Stomach smooth muscle (tissue), 2 donors: ENCODE data around the gene ARL5C.
A peak's percentile ranks its signal among the peaks of the same experiment; 100 is the strongest.

Experiments used
- H3K27ac ChIP-seq: one replicate; pipeline ENCODE4 v1.7.0; 2013; ENCODE audit warnings: mild to moderate bottlenecking, low read length, inconsistent platforms
- H3K27me3 ChIP-seq, 2 donors: one replicate each; pipeline ENCODE4 v1.7.0; 2013; ENCODE audit warnings: low read length in 2 of 2; ENCODE audit not compliant: insufficient read depth in 2 of 2, control insufficient read depth in 1 of 2
- H3K36me3 ChIP-seq, 2 donors: one replicate each; pipeline ENCODE4 v1.7.0; 2013; ENCODE audit warnings: low read length in 2 of 2; ENCODE audit not compliant: control insufficient read depth in 2 of 2, insufficient read depth in 2 of 2
- H3K4me1 ChIP-seq: one replicate; pipeline ENCODE4 v1.7.0; 2013; ENCODE audit warnings: low read length; ENCODE audit not compliant: control insufficient read depth, insufficient read depth
- H3K4me3 ChIP-seq, 2 donors: one replicate each; pipeline ENCODE4 v1.7.0; 2013; ENCODE audit warnings: low read length in 2 of 2
- H3K9ac ChIP-seq, 2 donors: one replicate each; pipeline ENCODE4 v1.7.0; 2013; ENCODE audit warnings: low read length in 2 of 2, mild to moderate bottlenecking in 1 of 2
- H3K9me3 ChIP-seq, 2 donors: one replicate each; pipeline ENCODE4 v1.7.0; 2013; ENCODE audit warnings: low read length in 2 of 2; ENCODE audit not compliant: control insufficient read depth in 2 of 2
- donor health status: healthy.
- donor health status: Pancreatic carcinoma.

ARL5C gene

GRCh38 chr17:39167476-39167875, 1.5 kb upstream of the ARL5C start:
- peaks cover 18% of the 10 kb centered on the region for H3K4me1 ChIP-seq
- peaks cover 0 to 5% of the 10 kb centered on the region in 2 donors for H3K27me3 ChIP-seq
- no peak overlapping the region for H3K4me3 ChIP-seq
- H3K36me3 ChIP-seq, result no peaks in the 10 kb centered on the region
- H3K9ac ChIP-seq, result no peak overlapping the region
- no peak overlapping the region for H3K27ac ChIP-seq
- no peaks in the 10 kb centered on the region for H3K9me3 ChIP-seq

DNA sequence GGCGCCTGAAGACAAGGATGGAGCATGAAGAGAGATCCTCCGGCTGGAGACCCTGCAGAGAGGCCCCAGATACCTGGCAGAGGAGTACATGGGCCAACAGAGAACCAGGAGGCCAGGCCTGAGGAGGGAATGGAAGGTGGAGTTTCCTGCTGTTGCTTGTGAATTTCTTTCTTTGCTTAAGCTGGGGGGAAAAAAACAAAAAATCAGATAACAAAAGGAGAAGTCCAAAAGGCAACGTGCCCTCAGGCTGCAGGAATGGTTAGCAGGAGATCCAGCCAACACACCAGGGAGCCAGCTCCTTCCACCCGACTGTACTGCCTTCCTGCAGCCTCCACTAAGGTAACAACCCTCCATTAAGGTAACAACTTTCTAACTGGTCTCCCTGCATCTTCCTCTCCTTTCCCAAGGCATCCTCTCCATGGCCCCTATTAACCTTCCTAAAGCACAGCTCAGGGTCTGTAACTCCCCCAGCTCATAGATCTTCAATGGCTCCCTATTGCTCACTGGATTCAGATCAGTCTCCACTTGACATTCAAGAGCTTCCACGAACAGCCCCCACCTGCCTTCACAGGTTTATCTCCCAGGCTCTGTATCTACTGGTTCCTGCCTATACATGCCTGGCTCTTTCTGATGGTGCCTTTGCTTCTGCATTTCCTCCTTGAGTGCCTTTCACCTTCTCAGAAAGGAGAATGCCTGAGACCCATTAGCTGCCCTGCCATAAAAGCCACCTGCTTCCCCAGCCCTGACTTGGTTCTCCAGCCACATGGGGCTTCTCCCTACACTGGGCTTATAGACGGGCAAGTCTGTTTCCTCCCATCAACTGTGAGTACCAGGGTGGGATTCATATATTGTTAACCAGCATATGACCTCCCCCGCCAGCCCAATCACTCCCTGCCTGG, 725 bp upstream of the ARL5C start:
- no peak overlapping the region for H3K9ac ChIP-seq
- no peak overlapping the region for H3K27ac ChIP-seq
- peaks cover 18% of the 10 kb centered on the region for H3K4me1 ChIP-seq
- H3K27me3 ChIP-seq, result peaks cover 0 to under 1% of the 10 kb centered on the region in 2 donors
- H3K36me3 ChIP-seq, result no peaks in the 10 kb centered on the region
- H3K4me3 ChIP-seq, result no peak overlapping the region
- no peaks in the 10 kb centered on the region for H3K9me3 ChIP-seq

DNA sequence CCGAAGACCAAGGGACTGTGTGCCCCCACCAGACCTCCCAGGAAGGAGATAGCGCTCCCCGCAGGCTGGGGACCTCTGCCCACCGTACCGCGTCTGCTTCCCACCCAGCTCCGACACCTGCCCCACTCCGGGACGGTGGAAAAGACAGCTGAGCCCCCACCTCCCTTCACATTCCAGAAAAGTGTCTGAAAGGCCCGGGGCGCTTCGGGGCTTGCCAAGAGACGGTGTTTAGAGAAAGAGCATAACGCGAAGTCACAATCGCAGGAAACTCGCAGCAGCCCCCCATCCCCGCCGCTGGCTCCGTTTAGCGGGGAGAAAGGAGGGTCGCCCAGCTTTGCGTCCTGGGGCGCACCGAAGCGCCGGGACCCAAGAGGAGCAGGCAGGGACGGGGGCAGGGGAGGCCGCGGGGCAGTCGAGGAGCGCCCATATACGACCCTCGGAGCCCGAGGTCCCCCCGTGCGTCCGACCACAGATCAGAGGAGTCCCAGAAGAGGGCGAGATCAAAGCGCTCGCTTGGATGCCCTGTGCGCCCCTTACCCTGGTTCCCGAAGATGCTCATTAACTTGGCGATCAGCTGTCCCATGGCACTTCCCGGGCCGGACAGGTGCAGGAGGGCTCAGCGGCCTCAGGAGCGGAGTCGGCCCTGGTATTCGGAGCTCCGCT, 652 bp downstream of the ARL5C start:
- H3K36me3 ChIP-seq, result no peaks in the 10 kb centered on the region
- H3K9me3 ChIP-seq, result no peaks in the 10 kb centered on the region
- peak overlapping the region; percentile 83 to 88 for H3K4me3 ChIP-seq
- peaks cover 18% of the 10 kb centered on the region for H3K4me1 ChIP-seq
- H3K27ac ChIP-seq, result no peak overlapping the region
- peak overlapping the region; percentile 62 to 80 for H3K9ac ChIP-seq
- no peaks in the 10 kb centered on the region for H3K27me3 ChIP-seq

DNA sequence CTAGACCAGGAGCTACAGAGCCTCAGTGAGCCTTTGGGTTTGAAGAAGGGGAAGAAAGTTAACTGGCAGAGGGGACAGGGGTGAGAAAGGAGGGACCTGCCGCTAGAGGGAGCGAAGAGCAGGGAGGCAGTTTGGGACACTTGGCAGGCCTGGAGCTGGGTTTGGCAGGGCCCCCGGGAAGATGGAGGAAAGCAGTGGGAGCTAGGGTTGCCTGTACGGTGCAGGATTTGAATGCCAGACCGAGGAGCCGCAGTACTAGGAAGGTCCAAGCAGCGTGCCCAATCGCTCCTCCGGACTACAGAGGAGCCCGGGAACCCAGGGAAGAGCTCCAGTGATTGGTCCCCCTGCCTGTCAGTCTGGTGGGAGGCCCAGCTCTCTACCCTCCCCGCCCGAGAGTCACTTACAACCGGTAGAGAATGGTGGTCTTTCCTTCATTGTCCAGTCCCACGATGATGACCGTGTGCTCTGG, 1.3 kb downstream of the ARL5C start:
- no peak overlapping the region for H3K27ac ChIP-seq
- no peaks in the 10 kb centered on the region for H3K27me3 ChIP-seq
- no peaks in the 10 kb centered on the region for H3K36me3 ChIP-seq
- no peaks in the 10 kb centered on the region for H3K9me3 ChIP-seq
- H3K4me3 ChIP-seq, result peak overlapping the region; percentile 83 to 88
- H3K9ac ChIP-seq, result peak overlapping the region; percentile 62 to 80
- peaks cover 18% of the 10 kb centered on the region for H3K4me1 ChIP-seq

- H3K4me3 ChIP-seq, result no peak overlapping the region
- H3K9ac ChIP-seq, result no peak overlapping the region
- no peak overlapping the region for H3K27ac ChIP-seq
- peaks cover 18% of the 10 kb centered on the region for H3K4me1 ChIP-seq
- H3K36me3 ChIP-seq, result no peaks in the 10 kb centered on the region
- H3K9me3 ChIP-seq, result no peaks in the 10 kb centered on the region
- H3K27me3 ChIP-seq, result no peaks in the 10 kb centered on the region
Measured at GRCh38 chr17:39161962-39162361, 4.0 kb downstream of the ARL5C start.

DNA sequence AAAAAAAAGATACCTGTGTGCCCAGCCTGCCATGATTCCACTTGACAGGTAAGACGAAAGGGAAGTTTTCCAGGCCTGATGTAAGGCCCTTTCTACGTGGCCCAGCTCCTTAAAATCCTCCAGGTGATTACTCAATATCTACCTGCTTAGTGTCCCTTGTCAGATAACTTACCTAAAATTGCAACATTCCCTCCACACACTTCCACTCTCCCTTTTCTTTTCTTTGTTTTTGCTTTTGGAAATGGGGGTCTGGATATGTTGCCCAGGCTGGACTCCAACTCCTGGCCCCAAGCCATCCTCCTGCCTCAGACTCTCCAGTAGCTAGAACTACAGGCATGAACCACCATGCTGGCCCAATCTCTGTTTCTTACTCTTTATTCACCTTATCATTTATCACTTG, 7.3 kb downstream of the ARL5C start:
- no peaks in the 10 kb centered on the region for H3K27me3 ChIP-seq
- H3K27ac ChIP-seq, result no peak overlapping the region

GRCh38 chr17:39156491-39156890, 9.5 kb downstream of the ARL5C start:
- peaks cover 19% of the 10 kb centered on the region for H3K4me1 ChIP-seq
- no peaks in the 10 kb centered on the region for H3K9me3 ChIP-seq
- H3K9ac ChIP-seq, result no peak overlapping the region
- no peaks in the 10 kb centered on the region for H3K36me3 ChIP-seq
- no peak overlapping the region for H3K4me3 ChIP-seq
- H3K27me3 ChIP-seq, result no peaks in the 10 kb centered on the region
- H3K27ac ChIP-seq, result no peak overlapping the region

More for the DNA sequence above, 7.3 kb downstream of the ARL5C start:
- Histone ChIP-seq H3K4me3 (no peak overlapping the region), H3K9me3 (no peaks in the 10 kb centered on the region), H3K36me3 (no peaks in the 10 kb centered on the region), H3K9ac (no peak overlapping the region), H3K4me1 (no peaks in the 10 kb centered on the region)

DNA sequence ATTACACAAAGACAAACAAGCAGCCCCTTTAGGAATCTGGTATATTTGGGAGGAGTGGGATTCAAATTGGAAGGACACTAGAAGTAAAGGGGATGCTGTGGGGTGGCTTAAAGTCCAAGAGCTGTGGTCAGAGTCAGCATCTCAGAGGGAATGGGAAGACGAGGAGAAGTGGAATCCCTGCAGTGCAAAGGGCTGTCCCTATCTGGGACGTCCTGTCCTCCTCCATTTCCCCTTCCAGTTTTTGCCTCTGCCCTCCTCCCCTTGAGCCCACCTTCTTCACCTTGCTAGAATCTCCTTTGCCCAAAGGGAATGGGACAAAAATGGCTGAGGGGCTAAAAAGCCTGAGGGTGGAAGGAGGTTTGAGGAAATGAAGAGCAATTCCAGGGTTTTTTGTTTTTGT, 10.3 kb downstream of the ARL5C start:
- H3K36me3 ChIP-seq, result no peaks in the 10 kb centered on the region
- no peak overlapping the region for H3K9ac ChIP-seq
- no peak overlapping the region for H3K4me3 ChIP-seq
- H3K27ac ChIP-seq, result no peak overlapping the region
- no peaks in the 10 kb centered on the region for H3K9me3 ChIP-seq
- peaks cover 27% of the 10 kb centered on the region for H3K4me1 ChIP-seq
- H3K27me3 ChIP-seq, result peaks cover 4 to 7% of the 10 kb centered on the region in 2 donors

DNA sequence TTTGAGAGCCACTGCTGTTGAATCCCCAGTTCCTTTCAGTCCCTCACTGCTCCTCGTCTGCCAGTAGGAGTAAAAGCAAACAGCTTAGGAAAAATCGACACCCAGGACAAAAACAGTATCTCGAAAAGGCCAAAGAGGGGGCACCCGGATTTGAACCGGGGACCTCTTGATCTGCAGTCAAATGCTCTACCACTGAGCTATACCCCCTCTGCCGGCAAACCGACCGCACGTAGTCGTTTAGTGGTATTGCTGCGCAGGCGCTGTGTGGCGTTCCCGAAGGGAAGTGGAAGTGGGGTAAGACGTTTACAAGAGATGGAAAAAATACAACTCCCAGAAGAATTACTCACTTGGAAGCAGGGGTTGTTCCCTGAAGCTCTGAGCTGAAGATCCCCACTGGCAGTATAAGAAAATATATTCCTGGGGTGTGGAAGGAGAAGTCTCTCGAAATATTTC, 12.3 kb downstream of the ARL5C start:
- H3K36me3 ChIP-seq, result no peaks in the 10 kb centered on the region
- H3K27ac ChIP-seq, result peak overlapping the region; percentile 79
- peak overlapping the region; percentile 86 to 89 for H3K9ac ChIP-seq
- peak overlapping the region; percentile 91 to 99 for H3K4me3 ChIP-seq
- no peaks in the 10 kb centered on the region for H3K9me3 ChIP-seq
- peaks cover 29% of the 10 kb centered on the region for H3K4me1 ChIP-seq
- peaks cover 11 to 13% of the 10 kb centered on the region in 2 donors for H3K27me3 ChIP-seq

- peak overlapping the region in 1 of 2 donors; percentile 89 for H3K9ac ChIP-seq
- no peaks in the 10 kb centered on the region for H3K36me3 ChIP-seq
- peaks cover 29% of the 10 kb centered on the region for H3K4me1 ChIP-seq
- H3K27ac ChIP-seq, result peak overlapping the region; percentile 79
- peaks cover 11 to 16% of the 10 kb centered on the region in 2 donors for H3K27me3 ChIP-seq
- H3K4me3 ChIP-seq, result peak overlapping the region; percentile 91 to 99
- H3K9me3 ChIP-seq, result no peaks in the 10 kb centered on the region
Measured at GRCh38 chr17:39151943-39152818, 13.8 kb downstream of the ARL5C start.
